ENCODE measurements around the gene MATN1.

DNA sequence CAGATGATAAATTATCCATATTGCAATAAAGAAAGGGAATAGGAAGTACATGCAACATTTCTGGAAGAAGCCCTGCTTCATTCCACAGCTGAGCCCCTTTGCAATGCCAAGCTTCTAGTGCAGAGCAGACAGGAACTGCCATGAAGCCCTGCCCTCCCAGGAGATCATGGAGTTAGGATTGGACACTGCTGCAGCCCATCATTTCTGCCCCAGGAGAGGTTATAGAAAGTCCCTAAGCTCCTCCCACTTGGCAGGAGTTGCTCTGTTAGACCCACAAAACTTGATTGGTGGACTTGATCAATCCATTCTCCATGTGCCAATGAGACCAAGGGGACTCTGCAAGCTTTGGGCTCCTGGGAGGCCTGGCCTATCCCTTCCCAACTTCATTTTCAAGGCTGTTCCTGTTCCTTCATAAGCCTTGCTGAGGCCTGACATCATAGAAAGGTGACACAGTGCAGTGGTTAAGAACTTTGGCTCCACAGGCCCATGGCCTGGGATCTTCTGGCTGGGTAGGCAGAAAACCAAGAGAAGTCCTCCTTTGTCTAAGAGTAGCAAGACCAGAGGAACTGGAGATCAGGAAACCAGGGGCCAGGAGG is 35.5 kb upstream of the MATN1 start:
- TF ChIP-seq, protein P1, sequence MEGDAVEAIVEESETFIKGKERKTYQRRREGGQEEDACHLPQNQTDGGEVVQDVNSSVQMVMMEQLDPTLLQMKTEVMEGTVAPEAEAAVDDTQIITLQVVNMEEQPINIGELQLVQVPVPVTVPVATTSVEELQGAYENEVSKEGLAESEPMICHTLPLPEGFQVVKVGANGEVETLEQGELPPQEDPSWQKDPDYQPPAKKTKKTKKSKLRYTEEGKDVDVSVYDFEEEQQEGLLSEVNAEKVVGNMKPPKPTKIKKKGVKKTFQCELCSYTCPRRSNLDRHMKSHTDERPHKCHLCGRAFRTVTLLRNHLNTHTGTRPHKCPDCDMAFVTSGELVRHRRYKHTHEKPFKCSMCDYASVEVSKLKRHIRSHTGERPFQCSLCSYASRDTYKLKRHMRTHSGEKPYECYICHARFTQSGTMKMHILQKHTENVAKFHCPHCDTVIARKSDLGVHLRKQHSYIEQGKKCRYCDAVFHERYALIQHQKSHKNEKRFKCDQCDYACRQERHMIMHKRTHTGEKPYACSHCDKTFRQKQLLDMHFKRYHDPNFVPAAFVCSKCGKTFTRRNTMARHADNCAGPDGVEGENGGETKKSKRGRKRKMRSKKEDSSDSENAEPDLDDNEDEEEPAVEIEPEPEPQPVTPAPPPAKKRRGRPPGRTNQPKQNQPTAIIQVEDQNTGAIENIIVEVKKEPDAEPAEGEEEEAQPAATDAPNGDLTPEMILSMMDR (conservative IDR thresholded peaks at IDR 0.05; ENCODE audit: low read depth, low read length), result no peak
- TF ChIP-seq FOS (IDR thresholded peaks at IDR 0.05; ENCODE audit: low read depth, low read length) (no peak), MXI1 (IDR thresholded peaks at IDR 0.05; ENCODE audit: borderline replicate concordance, low read depth, low read length) (no peak), POLR2A (IDR thresholded peaks at IDR 0.05; ENCODE audit: low read depth, low read length) (no peak), RAD21 (IDR thresholded peaks at IDR 0.05; ENCODE audit: low read length) (no peak)
- TF ChIP-seq, protein P2, sequence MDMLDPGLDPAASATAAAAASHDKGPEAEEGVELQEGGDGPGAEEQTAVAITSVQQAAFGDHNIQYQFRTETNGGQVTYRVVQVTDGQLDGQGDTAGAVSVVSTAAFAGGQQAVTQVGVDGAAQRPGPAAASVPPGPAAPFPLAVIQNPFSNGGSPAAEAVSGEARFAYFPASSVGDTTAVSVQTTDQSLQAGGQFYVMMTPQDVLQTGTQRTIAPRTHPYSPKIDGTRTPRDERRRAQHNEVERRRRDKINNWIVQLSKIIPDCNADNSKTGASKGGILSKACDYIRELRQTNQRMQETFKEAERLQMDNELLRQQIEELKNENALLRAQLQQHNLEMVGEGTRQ (IDR thresholded peaks at IDR 0.05; ENCODE audit: low read depth, low read length), result no peak

All from IMR-90 (cell line).